Measurements from ENCODE around the gene TOGARAM2. TPM values are rescaled to one million over a fixed set of nuclear protein-coding genes. Genes with fewer than 3 reads are reported as not detected.

The TOGARAM2 gene
- total RNA-seq, 1 experiment from 2014 or later, result 0.76 TPM

DNA sequence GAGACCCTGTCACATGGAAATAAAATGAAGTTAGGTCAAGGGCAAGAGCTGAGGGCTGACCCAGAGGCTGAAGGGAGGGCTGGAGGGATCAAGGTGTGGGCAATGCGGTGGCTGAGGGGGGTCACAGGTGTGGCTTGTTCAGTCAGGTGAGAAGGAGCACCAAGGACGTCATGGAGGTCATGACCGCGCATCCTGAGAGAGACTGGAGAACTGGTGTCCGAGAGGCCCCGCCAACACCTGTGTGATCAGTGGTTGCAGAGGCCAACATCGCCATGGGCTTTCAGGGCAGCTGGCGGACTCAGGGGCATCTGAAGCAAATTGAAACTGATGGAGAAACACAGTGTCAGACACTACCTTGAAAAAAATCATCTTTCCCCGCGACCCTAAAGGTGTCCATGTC, 13.0 kb downstream of the TOGARAM2 start:
- no peak overlapping the region for H3K27ac ChIP-seq (ENCODE audit: low read depth, low read length)
- POLR2A ChIA-PET, result no interaction called here
- no peak overlapping the region for H3K4me2 ChIP-seq (ENCODE audit: low read length)
- no TSS peak for BruUV-seq (replicated peaks)
- no peak overlapping the region for H3K9ac ChIP-seq (ENCODE audit: low read length)
- TF ChIP-seq MAX (IDR thresholded peaks at IDR 0.05) (no peak), JUND (IDR thresholded peaks at IDR 0.05) (no peak), POLR2AphosphoS5 (IDR thresholded peaks at IDR 0.05; ENCODE audit: low read depth, low read length) (no peak), EZH2 (IDR thresholded peaks at IDR 0.05) (no peak), EGR1 (IDR thresholded peaks at IDR 0.05; ENCODE audit: low read depth) (no peak), TCF7L2 (IDR thresholded peaks at IDR 0.05; ENCODE audit: borderline replicate concordance, extremely low read depth, insufficient read depth, insufficient read length) (no peak), SIN3A (IDR thresholded peaks at IDR 0.05; ENCODE audit: low read depth) (no peak), SRF (IDR thresholded peaks at IDR 0.05; ENCODE audit: low read depth) (no peak), ZNF274 (IDR thresholded peaks at IDR 0.05; ENCODE audit: low read depth, low read length) (no peak), ELF1 (IDR thresholded peaks at IDR 0.05; ENCODE audit: borderline replicate concordance, low read depth) (no peak), POLR2A (IDR thresholded peaks at IDR 0.05; ENCODE audit: borderline replicate concordance, extremely low read depth, insufficient read depth, insufficient read length) (no peak), FOSL1 (IDR thresholded peaks at IDR 0.05; ENCODE audit: low read depth) (no peak), RAD21 (IDR thresholded peaks at IDR 0.05; ENCODE audit: low read depth) (no peak), EZH2phosphoT487 (IDR thresholded peaks at IDR 0.05; ENCODE audit: borderline replicate concordance) (no peak)
- TF ChIP-seq, protein P1, sequence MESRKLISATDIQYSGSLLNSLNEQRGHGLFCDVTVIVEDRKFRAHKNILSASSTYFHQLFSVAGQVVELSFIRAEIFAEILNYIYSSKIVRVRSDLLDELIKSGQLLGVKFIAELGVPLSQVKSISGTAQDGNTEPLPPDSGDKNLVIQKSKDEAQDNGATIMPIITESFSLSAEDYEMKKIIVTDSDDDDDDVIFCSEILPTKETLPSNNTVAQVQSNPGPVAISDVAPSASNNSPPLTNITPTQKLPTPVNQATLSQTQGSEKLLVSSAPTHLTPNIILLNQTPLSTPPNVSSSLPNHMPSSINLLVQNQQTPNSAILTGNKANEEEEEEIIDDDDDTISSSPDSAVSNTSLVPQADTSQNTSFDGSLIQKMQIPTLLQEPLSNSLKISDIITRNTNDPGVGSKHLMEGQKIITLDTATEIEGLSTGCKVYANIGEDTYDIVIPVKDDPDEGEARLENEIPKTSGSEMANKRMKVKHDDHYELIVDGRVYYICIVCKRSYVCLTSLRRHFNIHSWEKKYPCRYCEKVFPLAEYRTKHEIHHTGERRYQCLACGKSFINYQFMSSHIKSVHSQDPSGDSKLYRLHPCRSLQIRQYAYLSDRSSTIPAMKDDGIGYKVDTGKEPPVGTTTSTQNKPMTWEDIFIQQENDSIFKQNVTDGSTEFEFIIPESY (IDR thresholded peaks at IDR 0.05; ENCODE audit: extremely low read depth, insufficient replicate concordance, low read length), result no peak
- ATAC-seq (no peak), DNase-seq (ENCODE audit: low read depth, low spot score) (no peak)
- no peak overlapping the region for H3K4me3 ChIP-seq (replicated peaks in 1 of 2; ENCODE audit: low read depth in 1 of 2, low read length in 2 of 2)
- RAD21 ChIA-PET (ENCODE audit: low non-redundant PET in 1 of 2, low total read pairs in 2 of 2, uncharacterized antibody in 2 of 2, unreplicated experiment in 2 of 2), result no interaction called here
- no peaks in the 10 kb centered on the region for H4K20me1 ChIP-seq (ENCODE audit: insufficient read depth)
- H3K9me3 ChIP-seq (ENCODE audit: control insufficient read depth in 1 of 2, insufficient read depth in 1 of 2, low read depth in 1 of 2, low read length in 2 of 2), result no peaks in the 10 kb centered on the region
- no peaks in the 10 kb centered on the region for H3K9me2 ChIP-seq (ENCODE audit: insufficient read depth)
- H3K4me1 ChIP-seq (ENCODE audit: control insufficient read depth in 1 of 2, insufficient read depth in 2 of 2, low read length in 2 of 2), result no peaks in the 10 kb centered on the region; a peak in 1 of 4 replicates
- H2AFZ ChIP-seq (ENCODE audit: low read depth, low read length, poor library complexity, severe bottlenecking), result no peak overlapping the region
- intact Hi-C loops (cut with micrococcal nuclease), result no loop called here
- H3K27me3 ChIP-seq (ENCODE audit: insufficient read depth, low read length), result no peaks in the 10 kb centered on the region
- no peaks in the 10 kb centered on the region for H3K36me3 ChIP-seq (ENCODE audit: control insufficient read depth in 1 of 2, insufficient read depth in 2 of 2, low read length in 2 of 2)
- CTCF ChIA-PET, result no interaction called here
- H3K79me2 ChIP-seq (ENCODE audit: insufficient read depth, low read length), result no peaks in the 10 kb centered on the region
